WI38 (cell line): ENCODE measurements around the gene C1orf159.
"Not testable (repeated sequence)": the region's sequence is repeated elsewhere in the genome, so short reads cannot be mapped to it uniquely, and the experiment has no call there.

ENCODE experiments used
- H3K4me3 ChIP-seq: 2 replicates; pipeline ENCODE4 v1.5.1; 2011; ENCODE audit warnings: low read depth, mild to moderate bottlenecking, control low read depth, low read length
- CTCF ChIP-seq: IDR thresholded peaks from 2 replicates; pipeline ENCODE4 v1.5.1; 2012; ENCODE audit warnings: low read depth, mild to moderate bottlenecking, control low read depth, low read length

C1orf159 gene

GRCh38 chr1:1156140-1157032, 40.5 kb upstream of the C1orf159 start:
- no peak overlapping the region for H3K4me3 ChIP-seq
- TF ChIP-seq CTCF = no peak

GRCh38 chr1:1155258-1155657, 39.4 kb upstream of the C1orf159 start:
- TF ChIP-seq CTCF = no peak
- no peak overlapping the region for H3K4me3 ChIP-seq

GRCh38 chr1:1153874-1154273, 38.0 kb upstream of the C1orf159 start:
- no peak overlapping the region for H3K4me3 ChIP-seq

GRCh38 chr1:1153215-1153614, 37.3 kb upstream of the C1orf159 start:
- not testable (repeated sequence) for H3K4me3 ChIP-seq

More at GRCh38 chr1:1153874-1154273, 38.0 kb upstream of the C1orf159 start:
- TF ChIP-seq CTCF = no peak

GRCh38 chr1:1152431-1152830, 36.5 kb upstream of the C1orf159 start:
- not testable (repeated sequence) for H3K4me3 ChIP-seq

- no peak for TF ChIP-seq CTCF
- no peak overlapping the region for H3K4me3 ChIP-seq
These were observed 35.4 kb upstream of the C1orf159 start for GRCh38 chr1:1151306-1151705.

GRCh38 chr1:1150100-1150499, 34.2 kb upstream of the C1orf159 start:
- no peak for TF ChIP-seq CTCF
- no peak overlapping the region for H3K4me3 ChIP-seq

- no peak overlapping the region for H3K4me3 ChIP-seq
- TF ChIP-seq CTCF = no peak
These were observed 33.5 kb upstream of the C1orf159 start for GRCh38 chr1:1149416-1149815.
